SK-N-SH treated with all-trans-retinoic acid at 6 μM for 48 hours (cell line): ENCODE measurements around the gene STPG2.

ENCODE experiments used
- ATAC-seq: fragments of 200-7000 bp; cut with Tn5 transposase; 3 replicates; pipeline ENCODE4 v1.9.1; 2020; ENCODE audit warnings: mild to moderate bottlenecking, moderate library complexity
- CREB5 ChIP-seq: fragments of 250-450 bp; sonication (Bioruptor Pico); IDR thresholded peaks from 2 replicates; pipeline ENCODE4 v1.5.1; 2020; ENCODE audit warnings: low read depth, mild to moderate bottlenecking, moderate library complexity
- CSDC2 ChIP-seq: fragments of 250-450 bp; sonication (Bioruptor Pico); IDR thresholded peaks from 2 replicates; pipeline ENCODE4 v1.5.0; 2020; ENCODE audit warnings: mild to moderate bottlenecking, moderate library complexity
- CSRNP3 ChIP-seq: fragments of 250-450 bp; sonication (Bioruptor Pico); IDR thresholded peaks from 2 replicates; pipeline ENCODE4 v1.5.1; 2021; ENCODE audit warnings: mild to moderate bottlenecking, moderate library complexity
- GLIS3 ChIP-seq: fragments of 250-450 bp; sonication (Bioruptor Pico); IDR thresholded peaks from 2 replicates; pipeline ENCODE4 v1.5.0; 2020; ENCODE audit warnings: mild to moderate bottlenecking, moderate library complexity
- ISL1 ChIP-seq: fragments of 250-450 bp; sonication (Bioruptor Pico); IDR thresholded peaks from 2 replicates; pipeline ENCODE4 v2.1.2; 2022; ENCODE audit warnings: mild to moderate bottlenecking, moderate library complexity
- OSR1 ChIP-seq: fragments of 250-450 bp; sonication (Bioruptor Pico); IDR thresholded peaks from 2 replicates; pipeline ENCODE4 v1.8.0; 2022; ENCODE audit warnings: moderate library complexity, mild to moderate bottlenecking, inconsistent platforms
- PATZ1 ChIP-seq: fragments of 250-450 bp; sonication (Bioruptor Pico); IDR thresholded peaks from 2 replicates; pipeline ENCODE4 v1.8.0; 2020; ENCODE audit warnings: mild to moderate bottlenecking, moderate library complexity, borderline replicate concordance
- POU6F1 ChIP-seq: fragments of 250-450 bp; sonication (Bioruptor Pico); IDR thresholded peaks from 2 replicates; pipeline ENCODE4 v1.8.0; 2021; ENCODE audit warnings: low read depth, mild to moderate bottlenecking, moderate library complexity, borderline replicate concordance
- PPARA ChIP-seq: fragments of 250-450 bp; sonication (Bioruptor Pico); IDR thresholded peaks from 2 replicates; pipeline ENCODE4 v1.5.0; 2020; ENCODE audit warnings: mild to moderate bottlenecking, borderline replicate concordance
- RARB ChIP-seq: fragments of 250-450 bp; sonication (Bioruptor Pico); IDR thresholded peaks from 2 replicates; pipeline ENCODE4 v1.8.0; 2021; ENCODE audit warnings: mild to moderate bottlenecking, moderate library complexity
- SNAI2 ChIP-seq: fragments of 250-450 bp; sonication (Bioruptor Pico); IDR thresholded peaks from 2 replicates; pipeline ENCODE4 v1.5.0; 2020; ENCODE audit warnings: mild to moderate bottlenecking, moderate library complexity
- TCF4 ChIP-seq: fragments of 250-450 bp; sonication (Bioruptor Pico); IDR thresholded peaks from 2 replicates; pipeline ENCODE4 v1.8.0; 2021; ENCODE audit warnings: mild to moderate bottlenecking, moderate library complexity, borderline replicate concordance
- TOX ChIP-seq: fragments of 250-450 bp; sonication (Bioruptor Pico); IDR thresholded peaks from 2 replicates; pipeline ENCODE4 v1.8.0; 2021; ENCODE audit warnings: mild to moderate bottlenecking, moderate library complexity, borderline replicate concordance
- TSHZ2 ChIP-seq: fragments of 250-450 bp; sonication (Bioruptor Pico); IDR thresholded peaks from 2 replicates; pipeline ENCODE4 v1.5.0; 2020; ENCODE audit warnings: mild to moderate bottlenecking, moderate library complexity
- ZC3H10 ChIP-seq: fragments of 250-450 bp; sonication (Bioruptor Pico); IDR thresholded peaks from 2 replicates; pipeline ENCODE4 v1.5.1; 2021; ENCODE audit warnings: mild to moderate bottlenecking, moderate library complexity
- ZFP30 ChIP-seq: fragments of 450-650 bp; formaldehyde crosslinking; IDR thresholded peaks from 2 replicates; pipeline ENCODE4 v1.5.0; 2022; ENCODE audit warnings: mild to moderate bottlenecking, moderate library complexity
- ZNF565 ChIP-seq: fragments of 450-650 bp; formaldehyde crosslinking; conservative IDR thresholded peaks from 2 replicates; pipeline ENCODE4 v1.5.0; 2020; ENCODE audit warnings: low read depth, mild to moderate bottlenecking, moderate library complexity
- ZNF8 ChIP-seq: fragments of 450-650 bp; formaldehyde crosslinking; IDR thresholded peaks from 2 replicates; pipeline ENCODE4 v1.5.0; 2020; ENCODE audit warnings: mild to moderate bottlenecking, moderate library complexity

The STPG2 gene

GRCh38 chr4:98150092-98150761, 7.0 kb upstream of the STPG2 start:
- ATAC-seq = no peak
- TF ChIP-seq PPARA (CRISPR knock-in tag) = no peak

- TF ChIP-seq ZFP30 (CRISPR knock-in tag) = no peak
- no peak for TF ChIP-seq SNAI2 (CRISPR knock-in tag)
- TF ChIP-seq POU6F1 (CRISPR knock-in tag) = no peak
- no peak for TF ChIP-seq OSR1 (CRISPR knock-in tag)
- TF ChIP-seq ISL1 (CRISPR knock-in tag) = no peak
- TF ChIP-seq TOX (CRISPR knock-in tag) = no peak
- TF ChIP-seq ZC3H10 = no peak
- no peak for TF ChIP-seq RARB (CRISPR knock-in tag)
- ATAC-seq = peak; percentile 24; the same call in 2 of the 3 replicates
Measured at GRCh38 chr4:98148856-98149255, 5.6 kb upstream of the STPG2 start.

- TF ChIP-seq CREB5 (CRISPR knock-in tag) (no peak), ISL1 (CRISPR knock-in tag) (no peak)
- no peak for ATAC-seq
Measured at GRCh38 chr4:98126141-98126540, 17.1 kb downstream of the STPG2 start.

GRCh38 chr4:98125585-98125984, 17.7 kb downstream of the STPG2 start:
- ATAC-seq = no peak

GRCh38 chr4:98117363-98117762, 25.9 kb downstream of the STPG2 start:
- no peak for TF ChIP-seq CSRNP3
- TF ChIP-seq CSDC2 (CRISPR knock-in tag) = no peak
- TF ChIP-seq OSR1 (CRISPR knock-in tag) = no peak
- no peak for TF ChIP-seq ZNF8 (CRISPR knock-in tag)
- no peak for TF ChIP-seq ISL1 (CRISPR knock-in tag)
- no peak for TF ChIP-seq RARB (CRISPR knock-in tag)
- TF ChIP-seq GLIS3 (CRISPR knock-in tag) = no peak
- no peak for TF ChIP-seq PPARA (CRISPR knock-in tag)
- no peak for TF ChIP-seq PATZ1 (CRISPR knock-in tag)
- no peak for TF ChIP-seq ZNF565 (CRISPR knock-in tag)
- no peak for TF ChIP-seq TSHZ2 (CRISPR knock-in tag)
- TF ChIP-seq POU6F1 (CRISPR knock-in tag) = no peak
- TF ChIP-seq TOX (CRISPR knock-in tag) = no peak
- TF ChIP-seq, all 23 proteins: peak for 0
- ATAC-seq = no peak

More at GRCh38 chr4:98125585-98125984, 17.7 kb downstream of the STPG2 start:
- TF ChIP-seq TCF4 (CRISPR knock-in tag) = no peak
- TF ChIP-seq, all 23 proteins: peak for 0
